GM19239 (cell line): ENCODE data around the gene RC3H2.
"Not testable (repeated sequence)": the region's sequence is repeated elsewhere in the genome, so short reads cannot be mapped to it uniquely, and the experiment has no call there.

ENCODE experiments used
- DNase-seq: peaks from one replicate; pipeline ENCODE4 v3.0.0; 2011; ENCODE audit warnings: low spot score; ENCODE audit not compliant: insufficient read length
- FAIRE-seq: peaks from 2 replicates; lab custom pipeline; 2011; peaks lifted over from hg19 to GRCh38; lab: Jason Lieb, UNC

Gene RC3H2

DNA sequence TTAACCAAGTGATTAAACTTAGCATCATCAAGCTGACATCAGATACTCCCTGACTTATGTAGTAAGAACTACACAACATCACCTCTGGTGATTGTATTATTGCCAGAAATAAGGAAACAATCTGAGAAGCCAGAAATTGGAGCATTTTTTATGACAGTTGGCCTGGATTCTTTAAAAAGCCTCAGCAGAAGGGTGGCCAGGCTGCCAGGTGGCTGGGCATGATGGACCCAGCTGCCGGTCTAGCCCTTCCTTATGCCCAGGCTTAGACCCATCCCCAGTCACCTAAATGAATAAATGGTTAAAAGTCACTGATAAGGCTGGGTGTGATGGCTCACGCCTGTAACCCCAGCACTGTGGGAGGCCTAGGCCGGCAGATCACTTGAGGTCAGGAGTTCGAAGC is 92.4 kb downstream of the RC3H2 start:
- FAIRE-seq = no peak
- no peak for DNase-seq

DNA sequence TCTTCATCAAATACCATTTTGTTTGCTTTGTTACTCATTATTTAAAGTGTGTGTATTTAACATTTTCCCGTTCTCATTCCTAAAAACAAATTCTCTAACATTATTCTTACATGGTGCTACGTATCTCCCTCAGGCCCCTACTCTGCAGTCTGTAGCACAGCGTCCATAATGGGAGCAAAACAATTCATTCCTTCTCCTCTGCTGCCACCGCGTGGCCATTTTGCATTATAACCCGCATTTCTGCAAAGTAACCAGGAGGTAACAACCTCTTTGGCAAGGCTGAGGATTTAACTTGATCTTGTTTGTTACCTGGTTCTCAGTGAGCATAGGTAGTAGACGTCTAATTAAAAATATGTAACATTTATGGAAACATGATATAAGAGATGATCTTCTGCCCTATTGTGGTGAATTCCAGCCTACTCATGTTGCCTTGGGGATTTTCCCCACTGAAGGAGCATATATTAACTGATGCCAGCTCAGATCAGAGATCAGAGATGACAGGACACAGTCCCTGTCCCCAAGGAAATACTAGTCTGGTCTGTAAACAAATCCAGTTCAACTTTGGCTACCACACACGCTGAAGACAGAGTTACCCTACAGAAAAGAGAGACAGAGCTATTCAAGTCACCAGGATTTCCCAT is 94.7 kb downstream of the RC3H2 start:
- DNase-seq (peak; percentile 76), FAIRE-seq (peak; percentile 92)

DNA sequence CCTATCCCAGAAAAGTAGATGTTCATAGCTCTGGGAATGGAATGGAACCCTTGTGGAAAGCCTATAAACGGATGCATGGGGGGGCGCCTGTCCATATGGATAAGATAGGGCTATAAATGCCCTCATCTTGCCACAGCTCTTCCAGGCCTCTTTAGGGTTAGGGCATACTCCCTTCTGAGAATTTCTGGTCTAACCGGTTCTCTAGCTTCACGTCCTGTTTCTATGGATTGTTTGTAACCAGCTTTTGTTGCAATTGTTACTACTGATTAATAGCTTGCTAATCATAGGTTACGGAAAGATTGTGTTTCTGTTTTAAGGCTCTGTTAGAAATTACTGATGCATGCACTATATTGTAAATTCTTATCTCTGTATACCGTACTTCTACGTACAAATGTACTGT is 95.9 kb downstream of the RC3H2 start:
- not testable (repeated sequence) for FAIRE-seq, DNase-seq

DNA sequence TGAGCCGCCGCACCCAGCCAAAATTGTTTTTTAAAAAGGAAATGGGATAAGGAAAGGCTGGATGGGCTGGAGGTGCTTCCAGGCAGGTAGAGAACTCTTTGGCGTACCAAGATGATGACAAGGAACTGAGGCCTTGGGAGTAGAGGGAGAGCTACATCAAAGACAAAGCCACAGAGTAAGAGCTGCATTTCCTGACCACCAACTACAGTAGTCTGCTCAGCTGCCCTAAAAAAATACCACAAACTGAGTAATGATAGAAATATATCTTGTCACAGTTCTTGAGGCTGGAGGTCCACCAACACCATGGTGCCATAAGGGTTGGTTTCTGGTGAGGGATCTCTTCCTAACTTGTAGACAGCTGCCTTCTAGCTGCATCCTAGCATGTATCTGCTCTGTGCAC is 97.0 kb downstream of the RC3H2 start:
- no peak for FAIRE-seq
- no peak for DNase-seq

DNA sequence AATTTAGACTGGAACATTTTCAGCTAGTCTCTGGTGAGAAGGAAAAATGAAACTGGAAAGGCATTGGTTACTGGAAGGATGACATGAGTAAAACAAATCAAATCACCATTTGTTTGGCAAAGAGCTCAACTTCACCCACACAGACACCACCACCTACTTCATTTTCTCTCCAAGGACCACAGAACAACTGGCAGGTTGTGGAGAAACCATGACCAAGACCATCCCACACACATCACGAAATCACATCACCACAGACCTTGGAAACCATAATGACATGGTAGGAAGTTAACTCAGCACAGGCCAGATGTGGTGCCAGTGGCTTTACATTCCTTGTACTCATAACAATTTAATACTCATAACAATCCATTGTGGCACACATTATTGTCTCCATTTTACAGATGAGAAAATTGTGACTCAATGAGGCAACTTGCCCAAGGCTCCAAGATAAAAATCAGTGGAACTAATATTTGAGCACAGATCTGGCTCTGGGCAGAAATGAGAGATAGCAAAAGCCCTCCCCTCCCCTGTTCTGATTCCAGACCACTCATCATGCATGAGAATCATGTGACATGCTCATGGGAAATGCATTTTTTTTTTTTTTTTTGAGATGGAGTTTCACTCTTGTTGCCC is 97.8 kb downstream of the RC3H2 start:
- DNase-seq (no peak), FAIRE-seq (no peak)

DNA sequence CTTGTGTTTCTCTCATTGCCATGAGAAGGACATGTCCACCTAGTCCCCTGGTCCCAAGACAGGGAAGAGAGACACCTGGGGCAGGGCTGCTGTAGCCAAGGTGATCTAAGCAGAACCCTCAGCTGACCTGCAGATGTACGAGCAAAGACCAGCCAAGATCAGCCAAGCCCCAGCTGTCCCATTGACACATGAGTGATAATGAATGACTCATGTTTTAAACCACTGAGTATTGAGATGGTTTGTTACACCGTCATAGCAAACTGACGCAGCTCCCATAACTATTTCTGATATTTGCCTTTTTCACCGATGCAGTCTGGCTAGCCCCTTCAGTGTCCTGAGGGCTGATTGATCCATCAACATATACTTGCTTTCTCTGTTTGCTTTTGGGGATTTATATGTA is 98.5 kb downstream of the RC3H2 start:
- no peak for FAIRE-seq
- no peak for DNase-seq

DNA sequence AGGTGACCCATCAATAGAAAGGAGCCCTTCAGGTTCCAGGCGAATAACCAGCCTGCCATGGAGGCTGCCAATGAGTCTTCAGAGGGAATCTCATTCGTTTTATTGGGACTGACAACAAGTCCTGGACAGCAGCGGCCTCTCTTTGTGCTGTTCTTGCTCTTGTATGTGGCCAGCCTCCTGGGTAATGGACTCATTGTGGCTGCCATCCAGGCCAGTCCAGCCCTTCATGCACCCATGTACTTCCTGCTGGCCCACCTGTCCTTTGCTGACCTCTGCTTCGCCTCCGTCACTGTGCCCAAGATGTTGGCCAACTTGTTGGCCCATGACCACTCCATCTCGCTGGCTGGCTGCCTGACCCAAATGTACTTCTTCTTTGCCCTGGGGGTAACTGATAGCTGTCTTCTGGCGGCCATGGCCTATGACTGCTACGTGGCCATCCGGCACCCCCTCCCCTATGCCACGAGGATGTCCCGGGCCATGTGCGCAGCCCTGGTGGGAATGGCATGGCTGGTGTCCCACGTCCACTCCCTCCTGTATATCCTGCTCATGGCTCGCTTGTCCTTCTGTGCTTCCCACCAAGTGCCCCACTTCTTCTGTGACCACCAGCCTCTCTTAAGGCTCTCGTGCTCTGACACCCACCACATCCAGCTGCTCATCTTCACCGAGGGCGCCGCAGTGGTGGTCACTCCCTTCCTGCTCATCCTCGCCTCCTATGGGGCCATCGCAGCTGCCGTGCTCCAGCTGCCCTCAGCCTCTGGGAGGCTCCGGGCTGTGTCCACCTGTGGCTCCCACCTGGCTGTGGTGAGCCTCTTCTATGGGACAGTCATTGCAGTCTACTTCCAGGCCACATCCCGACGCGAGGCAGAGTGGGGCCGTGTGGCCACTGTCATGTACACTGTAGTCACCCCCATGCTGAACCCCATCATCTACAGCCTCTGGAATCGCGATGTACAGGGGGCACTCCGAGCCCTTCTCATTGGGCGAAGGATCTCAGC is 104.8 kb downstream of the RC3H2 start, which contains the start of gene OR1K1:
Gene OR1K1 (plus strand): TSS at position 58 of the 995 bp plus-strand sequence. CDS start 0 bp downstream, at position 58.
- no peak for DNase-seq
- FAIRE-seq = no peak

DNA sequence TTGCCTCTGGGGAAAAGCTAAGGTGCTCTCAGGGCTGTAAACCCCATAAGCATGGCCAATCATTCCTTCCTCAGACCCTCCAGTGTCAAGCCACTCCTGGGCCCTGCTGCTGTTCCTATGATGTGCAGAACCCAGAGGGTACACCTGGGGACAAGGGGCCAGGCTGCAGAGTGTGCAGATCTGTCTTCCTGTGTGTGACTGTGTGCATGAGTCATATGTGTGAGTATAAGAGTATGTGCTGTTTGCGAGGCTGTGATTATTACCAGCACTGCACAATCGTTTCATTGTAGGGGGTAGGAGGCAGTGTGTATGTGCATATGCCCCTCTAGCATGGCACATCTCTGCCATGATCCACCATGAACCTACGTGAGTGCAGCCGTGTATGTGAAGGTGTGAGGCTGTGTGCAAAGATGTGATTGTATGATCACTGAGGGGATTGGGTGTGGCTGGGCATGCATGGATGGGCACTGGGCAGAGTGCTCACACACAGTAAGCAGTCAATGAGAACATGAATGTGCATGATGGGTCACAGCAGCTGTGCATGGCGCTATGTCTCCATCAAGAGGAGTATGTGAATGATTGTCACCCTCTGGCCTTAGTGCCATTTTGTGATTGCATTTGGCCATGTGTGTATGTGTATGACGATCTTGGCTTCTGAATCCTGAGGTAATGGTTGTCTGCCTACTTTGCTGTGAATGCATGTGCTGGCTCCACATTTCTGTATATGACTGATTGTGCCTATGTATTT is 107.7 kb downstream of the RC3H2 start:
- FAIRE-seq (no peak), DNase-seq (no peak)
